Measurements from ENCODE around the gene CELA2B.

Gene CELA2B

DNA sequence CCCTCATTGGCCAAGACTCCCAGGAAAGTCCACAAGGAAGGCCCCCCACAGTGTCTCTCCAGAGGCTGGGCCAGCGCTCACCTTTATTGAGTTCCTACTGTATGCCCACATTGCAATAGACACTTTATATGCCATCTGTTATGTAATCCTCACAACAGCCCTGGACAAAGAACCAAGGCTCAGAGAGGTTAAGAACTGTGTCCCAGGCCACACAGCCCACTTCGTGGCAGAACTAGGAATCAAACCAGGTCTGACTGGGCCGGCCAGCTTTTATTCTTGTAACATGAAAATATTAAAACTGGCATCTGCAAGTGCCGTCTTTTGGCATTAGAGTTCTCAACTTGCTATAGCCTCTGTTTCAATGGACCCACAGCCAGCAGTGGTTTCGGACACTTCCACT is 33.1 kb upstream of the CELA2B start:
- ChIA-PET CTCF (interaction anchor here (0.8 kb wide), 1 partner anchor 119 kb away, joined by 5 read pairs; no protein-coding TSS in a partner anchor), POLR2A (no interaction called here)
- peak; percentile 74; the same call in 1 of the 2 replicates for TF ChIP-seq ZNF768 (tag by site-specific recombination; IDR thresholded peaks at IDR 0.05)
- TF ChIP-seq ZNF560 (tag by site-specific recombination; IDR thresholded peaks at IDR 0.05; ENCODE audit: borderline replicate concordance), result no peak
- no peak for TF ChIP-seq ZNF112 (tag by site-specific recombination; IDR thresholded peaks at IDR 0.05)
- H3K9me3 ChIP-seq (ENCODE audit: control insufficient read depth, insufficient read depth, low read depth, low read length), result no peaks in the 10 kb centered on the region
- H3K4me3 ChIP-seq (ENCODE audit: low read depth, low read length), result no peak overlapping the region
- H3K27ac ChIP-seq (ENCODE audit: extremely low read depth, low read depth, low read length), result no peak overlapping the region
- H3K4me1 ChIP-seq (ENCODE audit: control insufficient read depth, insufficient read depth, low read length), result no peaks in the 10 kb centered on the region
- no peaks in the 10 kb centered on the region for H3K36me3 ChIP-seq (ENCODE audit: control insufficient read depth in 2 of 2, insufficient read depth in 1 of 2, low read length in 2 of 2)

DNA sequence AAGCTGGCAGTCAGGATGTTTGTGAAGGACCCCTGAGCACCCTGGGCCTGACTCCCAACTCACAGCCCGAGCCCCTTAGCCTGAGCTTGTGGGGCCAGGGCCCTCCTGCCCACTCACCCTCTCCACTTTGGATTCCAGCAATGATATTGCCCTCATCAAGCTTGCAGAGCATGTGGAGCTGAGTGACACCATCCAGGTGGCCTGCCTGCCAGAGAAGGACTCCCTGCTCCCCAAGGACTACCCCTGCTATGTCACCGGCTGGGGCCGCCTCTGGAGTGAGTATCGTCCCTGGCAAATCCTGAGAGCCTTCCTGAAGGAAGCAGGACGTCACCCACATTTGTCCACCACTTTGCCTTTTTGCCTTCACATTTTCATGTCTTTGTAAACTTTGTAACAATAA is 32.6 kb upstream of the CELA2B start:
- TF ChIP-seq ZIC2 (tag by site-specific recombination; IDR thresholded peaks at IDR 0.05) (0 out of 2 replicates have a peak, but pooled peaks have one; percentile 19), ZNF561 (tag by site-specific recombination; IDR thresholded peaks at IDR 0.05; ENCODE audit: borderline replicate concordance) (no peak), ZNF768 (tag by site-specific recombination; IDR thresholded peaks at IDR 0.05) (no peak)
- CTCF ChIA-PET, result interaction anchor here (0.8 to 0.9 kb wide), 2 partner anchors 11 to 120 kb away, joined by 3 to 5 read pairs; no protein-coding TSS in a partner anchor
- Histone ChIP-seq H3K27ac (ENCODE audit: extremely low read depth, low read depth, low read length) (no peak overlapping the region), H3K36me3 (ENCODE audit: control insufficient read depth in 2 of 2, insufficient read depth in 1 of 2, low read length in 2 of 2) (no peaks in the 10 kb centered on the region), H3K4me1 (ENCODE audit: control insufficient read depth, insufficient read depth, low read length) (no peaks in the 10 kb centered on the region), H3K4me3 (ENCODE audit: low read depth, low read length) (no peak overlapping the region), H3K9me3 (ENCODE audit: control insufficient read depth, insufficient read depth, low read depth, low read length) (no peaks in the 10 kb centered on the region)
- POLR2A ChIA-PET, result no interaction called here

DNA sequence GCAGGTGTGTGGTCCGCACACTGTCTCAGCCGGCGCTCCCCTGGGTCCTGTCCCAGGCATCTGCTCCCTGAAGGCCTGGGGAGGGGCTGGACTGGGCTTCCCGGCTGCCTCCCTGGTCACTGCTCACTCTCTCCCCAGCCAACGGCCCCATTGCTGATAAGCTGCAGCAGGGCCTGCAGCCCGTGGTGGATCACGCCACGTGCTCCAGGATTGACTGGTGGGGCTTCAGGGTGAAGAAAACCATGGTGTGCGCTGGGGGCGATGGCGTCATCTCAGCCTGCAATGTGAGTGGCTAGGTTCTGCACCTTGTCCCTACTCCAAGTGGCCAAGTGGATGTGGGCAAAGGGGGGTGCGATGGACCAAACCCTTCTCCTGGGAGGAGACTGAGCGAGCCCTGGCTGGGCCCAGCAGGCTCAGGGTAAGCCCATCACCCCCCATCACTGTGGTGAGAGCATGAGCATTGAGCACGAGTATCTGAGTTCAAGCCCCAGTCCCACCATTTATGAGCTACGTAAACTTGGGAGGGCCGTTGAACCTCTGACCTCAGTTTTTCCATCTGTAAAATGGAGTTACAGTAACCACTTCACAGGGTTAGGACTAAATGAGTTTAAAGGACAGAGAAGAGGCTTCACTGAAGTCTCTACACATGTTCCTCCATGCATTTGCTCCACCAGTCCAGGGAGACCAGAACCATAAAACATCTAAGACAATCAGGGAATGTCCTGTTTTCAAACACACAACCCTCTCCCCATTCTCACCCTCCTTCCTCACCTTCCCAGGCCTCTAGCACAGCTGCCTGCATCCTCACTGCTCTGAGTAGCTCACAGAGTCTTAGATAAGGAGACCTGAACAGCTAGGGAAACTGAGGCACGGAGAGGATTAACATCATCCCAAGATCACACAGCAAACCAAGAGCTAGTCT is 31.2 kb upstream of the CELA2B start:
- H3K27ac ChIP-seq (ENCODE audit: extremely low read depth, low read depth, low read length), result no peak overlapping the region
- no peaks in the 10 kb centered on the region for H3K4me1 ChIP-seq (ENCODE audit: control insufficient read depth, insufficient read depth, low read length)
- TF ChIP-seq, protein P1, sequence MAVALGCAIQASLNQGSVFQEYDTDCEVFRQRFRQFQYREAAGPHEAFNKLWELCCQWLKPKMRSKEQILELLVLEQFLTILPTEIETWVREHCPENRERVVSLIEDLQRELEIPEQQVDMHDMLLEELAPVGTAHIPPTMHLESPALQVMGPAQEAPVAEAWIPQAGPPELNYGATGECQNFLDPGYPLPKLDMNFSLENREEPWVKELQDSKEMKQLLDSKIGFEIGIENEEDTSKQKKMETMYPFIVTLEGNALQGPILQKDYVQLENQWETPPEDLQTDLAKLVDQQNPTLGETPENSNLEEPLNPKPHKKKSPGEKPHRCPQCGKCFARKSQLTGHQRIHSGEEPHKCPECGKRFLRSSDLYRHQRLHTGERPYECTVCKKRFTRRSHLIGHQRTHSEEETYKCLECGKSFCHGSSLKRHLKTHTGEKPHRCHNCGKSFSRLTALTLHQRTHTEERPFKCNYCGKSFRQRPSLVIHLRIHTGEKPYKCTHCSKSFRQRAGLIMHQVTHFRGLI (tag by site-specific recombination; IDR thresholded peaks at IDR 0.05), result peak; percentile 16; the same call in 1 of the 2 replicates
- no peak for TF ChIP-seq ZNF670 (tag by site-specific recombination; IDR thresholded peaks at IDR 0.05; ENCODE audit: low read depth)
- CTCF ChIA-PET, result interaction anchor here (0.6 to 0.7 kb wide), 2 partner anchors 71 to 844 kb away, joined by 3 to 4 read pairs; no protein-coding TSS in a partner anchor
- POLR2A ChIA-PET, result interaction anchor here (0.6 kb wide), 1 partner anchor 158 kb away, joined by 3 read pairs; no protein-coding TSS in a partner anchor
- H3K9me3 ChIP-seq (ENCODE audit: control insufficient read depth, insufficient read depth, low read depth, low read length), result no peaks in the 10 kb centered on the region
- H3K36me3 ChIP-seq (ENCODE audit: control insufficient read depth in 2 of 2, insufficient read depth in 1 of 2, low read length in 2 of 2), result no peaks in the 10 kb centered on the region
- H3K4me3 ChIP-seq (ENCODE audit: low read depth, low read length), result no peak overlapping the region

DNA sequence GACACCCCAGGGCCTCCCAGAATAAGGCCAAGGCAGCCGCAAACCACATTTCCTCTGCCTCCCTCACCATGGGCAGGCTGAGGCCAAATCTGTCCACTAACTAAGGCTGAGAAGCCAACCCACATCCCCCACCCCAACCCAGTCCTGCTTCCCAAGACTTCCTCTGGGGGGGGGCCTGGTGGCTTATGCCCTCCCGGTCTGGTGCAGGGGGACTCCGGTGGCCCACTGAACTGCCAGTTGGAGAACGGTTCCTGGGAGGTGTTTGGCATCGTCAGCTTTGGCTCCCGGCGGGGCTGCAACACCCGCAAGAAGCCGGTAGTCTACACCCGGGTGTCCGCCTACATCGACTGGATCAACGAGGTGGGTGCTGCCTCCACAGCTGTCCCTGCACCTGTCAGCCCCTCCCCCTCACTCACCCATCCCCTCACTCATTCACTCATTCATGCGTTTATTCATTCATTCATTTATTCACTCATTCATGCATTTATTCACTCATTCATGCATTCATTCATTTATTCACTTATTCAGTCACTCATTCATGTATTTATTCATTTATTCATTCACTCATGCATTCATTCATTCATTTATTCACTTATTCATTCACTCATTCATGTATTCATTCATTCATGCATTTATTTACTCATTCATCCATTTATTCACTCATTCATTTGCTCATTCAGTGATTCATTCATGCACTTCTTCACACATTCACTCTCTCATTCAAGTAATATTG is 30.3 kb upstream of the CELA2B start:
- TF ChIP-seq ZNF366 (tag by site-specific recombination; conservative IDR thresholded peaks at IDR 0.05), result peak; percentile 81
- no peak for TF ChIP-seq KLF16 (tag by site-specific recombination; IDR thresholded peaks at IDR 0.05)
- peak; percentile 95 for TF ChIP-seq ZNF24 (tag by site-specific recombination; IDR thresholded peaks at IDR 0.05)
- ChIA-PET CTCF (interaction anchor here (0.6 kb wide), 1 partner anchor 72 kb away, joined by 4 read pairs; no protein-coding TSS in a partner anchor), POLR2A (no interaction called here)
- H3K4me3 ChIP-seq (ENCODE audit: low read depth, low read length), result no peak overlapping the region
- H3K36me3 ChIP-seq (ENCODE audit: control insufficient read depth in 2 of 2, insufficient read depth in 1 of 2, low read length in 2 of 2), result no peaks in the 10 kb centered on the region
- H3K4me1 ChIP-seq (ENCODE audit: control insufficient read depth, insufficient read depth, low read length), result no peaks in the 10 kb centered on the region
- no peaks in the 10 kb centered on the region for H3K9me3 ChIP-seq (ENCODE audit: control insufficient read depth, insufficient read depth, low read depth, low read length)
- no peak overlapping the region for H3K27ac ChIP-seq (ENCODE audit: extremely low read depth, low read depth, low read length)
